GM12878 (cell line): Measurements from ENCODE around the gene PDE6D. TPM values are rescaled to one million over a fixed set of nuclear protein-coding genes. Genes with fewer than 3 reads are reported as not detected.

Experiments
- ATF7 ChIP-seq: fragments of 450-650 bp; IDR thresholded peaks from 2 replicates; pipeline ENCODE4 v1.6.1; 2016; ENCODE audit warnings: low read depth, mild to moderate bottlenecking
- BACH1 ChIP-seq: fragments of 450-650 bp; IDR thresholded peaks from 2 replicates; pipeline ENCODE4 v1.6.1; 2017; ENCODE audit warnings: mild to moderate bottlenecking, borderline replicate concordance
- BCL11A ChIP-seq: IDR thresholded peaks from 2 replicates; pipeline ENCODE4 v1.6.1; 2011; ENCODE audit warnings: low read depth, low read length
- CHD4 ChIP-seq: fragments of 200-600 bp; sonication (generic); IDR thresholded peaks from 2 replicates; pipeline ENCODE4 v1.6.1; 2016; ENCODE audit warnings: mild to moderate bottlenecking
- DPF2 ChIP-seq: fragments of 450-650 bp; IDR thresholded peaks from 2 replicates; pipeline ENCODE4 v1.6.1; 2017; ENCODE audit warnings: mild to moderate bottlenecking
- ETV6 ChIP-seq, 2 experiments: fragments of 450-650 bp in 1 of 2; IDR thresholded peaks in 1 of 2; conservative IDR thresholded peaks in 1 of 2; 2 replicates each; pipeline ENCODE4 v1.6.1; 2014; ENCODE audit warnings: antibody characterized with exemption in 1 of 2, borderline replicate concordance in 1 of 2, low read depth in 1 of 2, mild to moderate bottlenecking in 1 of 2, moderate library complexity in 1 of 2
- IKZF1 ChIP-seq: fragments of 450-650 bp; conservative IDR thresholded peaks from 2 replicates; pipeline ENCODE4 v1.6.1; 2017; ENCODE audit warnings: antibody characterized with exemption, mild to moderate bottlenecking
- IRF4 ChIP-seq: IDR thresholded peaks from 2 replicates; pipeline ENCODE4 v1.6.1; 2011; ENCODE audit warnings: low read depth, low read length
- LARP7 ChIP-seq: fragments of 450-650 bp; IDR thresholded peaks from 2 replicates; pipeline ENCODE4 v1.6.1; 2017; ENCODE audit warnings: mild to moderate bottlenecking
- MTA2 ChIP-seq: fragments of 450-650 bp; IDR thresholded peaks from 2 replicates; pipeline ENCODE4 v1.6.1; 2016; ENCODE audit warnings: low read depth, mild to moderate bottlenecking, moderate library complexity
- PAX5 ChIP-seq: IDR thresholded peaks from 2 replicates; pipeline ENCODE4 v1.6.1; 2011; ENCODE audit warnings: low read depth, low read length, borderline replicate concordance
- PML ChIP-seq: IDR thresholded peaks from 2 replicates; pipeline ENCODE4 v1.6.1; 2012; ENCODE audit warnings: low read length, inconsistent platforms
- POLR2AphosphoS2 ChIP-seq: IDR thresholded peaks from 2 replicates; pipeline ENCODE4 v1.6.1; 2011; ENCODE audit warnings: low read depth, mild to moderate bottlenecking, low read length, improper control_type of control experiment, moderate library complexity
- POLR2AphosphoS5 ChIP-seq: IDR thresholded peaks from 2 replicates; pipeline ENCODE4 v1.6.1; 2011; ENCODE audit warnings: mild to moderate bottlenecking, low read length, inconsistent platforms
- POU2F2 ChIP-seq: IDR thresholded peaks from 3 replicates; pipeline ENCODE4 v1.6.1; 2011; ENCODE audit warnings: low read depth, mild to moderate bottlenecking, low read length, borderline replicate concordance
- RUNX3 ChIP-seq: IDR thresholded peaks from 2 replicates; pipeline ENCODE4 v1.6.1; 2012; ENCODE audit warnings: low read length, inconsistent platforms
- SMARCA5 ChIP-seq: fragments of 450-650 bp; IDR thresholded peaks from 2 replicates; pipeline ENCODE4 v1.6.1; 2017; ENCODE audit warnings: mild to moderate bottlenecking
- SPI1 ChIP-seq: IDR thresholded peaks from 2 replicates; pipeline ENCODE4 v1.6.1; 2011; ENCODE audit warnings: low read depth, mild to moderate bottlenecking, low read length, moderate library complexity, borderline replicate concordance; ENCODE audit not compliant: insufficient read depth
- TAF1 ChIP-seq: IDR thresholded peaks from 2 replicates; pipeline ENCODE4 v1.6.1; 2011; ENCODE audit warnings: mild to moderate bottlenecking, low read depth, low read length, borderline replicate concordance
- ZNF274 ChIP-seq: IDR thresholded peaks from one replicate; pipeline ENCODE4 v1.8.0; 2011; ENCODE audit not compliant: insufficient read length, insufficient read depth
- ZSCAN29 ChIP-seq: fragments of 450-650 bp; IDR thresholded peaks from 2 replicates; pipeline ENCODE4 v1.6.1; 2017; ENCODE audit warnings: mild to moderate bottlenecking, moderate library complexity
- polyA plus RNA-seq, 11 experiments: library from polyadenylated mRNA; depleted of rRNA in 4 of 11; unstranded in 6 of 11; stranded (reverse) in 5 of 11; fragments of >200 nt; fragmentation: Nextera tagmentation in 4 of 11; fragmentation: Illumina TruSeq in 1 of 11; extraction: Ambion mirVana in 4 of 11; extraction: Trizol in 1 of 11; gene quantifications; 1 replicate in 1 of 11; 2 replicates in 10 of 11; pipeline versions ENCODE4 v1.2.1 to v1.2.3, GENCODE V29; 2011 to 2016; ENCODE audit warnings: inconsistent platforms in 2 of 11, missing spikeins in 2 of 11, low read depth in 1 of 11
- total RNA-seq, 4 experiments: library from RNA; depleted of rRNA in 3 of 4; stranded (reverse); fragments of >200 nt in 3 of 4; fragmentation: Illumina TruSeq in 1 of 4; extraction: Trizol in 1 of 4; gene quantifications; 2 replicates each; pipeline versions ENCODE4 v1.2.1 to v1.2.3, GENCODE V29; 2013 to 2021
- TF ChIP-seq, protein P1 (sequence below): IDR thresholded peaks from 2 replicates; pipeline ENCODE4 v1.6.1; 2011; ENCODE audit warnings: borderline replicate concordance, low read depth, mild to moderate bottlenecking, moderate library complexity, low read length; ENCODE audit not compliant: insufficient read depth, poor library complexity, severe bottlenecking
- TF ChIP-seq, protein P2 (sequence below): fragments of 450-650 bp; IDR thresholded peaks from 2 replicates; pipeline ENCODE4 v1.6.1; 2018; ENCODE audit warnings: mild to moderate bottlenecking, low read depth, moderate library complexity; ENCODE audit not compliant: partially characterized antibody
- TF ChIP-seq, protein P3 (sequence below): fragments of 450-650 bp; IDR thresholded peaks from 2 replicates; pipeline ENCODE4 v1.6.1; 2017; ENCODE audit warnings: antibody characterized with exemption, mild to moderate bottlenecking, moderate library complexity

Gene PDE6D
- total and polyA plus RNA-seq, 10 of the 15 experiments (the other 5 are each of a cell fraction or from before 2014, with no cell fraction given), result 8.2 to 69.4 (median 56.2) TPM

DNA sequence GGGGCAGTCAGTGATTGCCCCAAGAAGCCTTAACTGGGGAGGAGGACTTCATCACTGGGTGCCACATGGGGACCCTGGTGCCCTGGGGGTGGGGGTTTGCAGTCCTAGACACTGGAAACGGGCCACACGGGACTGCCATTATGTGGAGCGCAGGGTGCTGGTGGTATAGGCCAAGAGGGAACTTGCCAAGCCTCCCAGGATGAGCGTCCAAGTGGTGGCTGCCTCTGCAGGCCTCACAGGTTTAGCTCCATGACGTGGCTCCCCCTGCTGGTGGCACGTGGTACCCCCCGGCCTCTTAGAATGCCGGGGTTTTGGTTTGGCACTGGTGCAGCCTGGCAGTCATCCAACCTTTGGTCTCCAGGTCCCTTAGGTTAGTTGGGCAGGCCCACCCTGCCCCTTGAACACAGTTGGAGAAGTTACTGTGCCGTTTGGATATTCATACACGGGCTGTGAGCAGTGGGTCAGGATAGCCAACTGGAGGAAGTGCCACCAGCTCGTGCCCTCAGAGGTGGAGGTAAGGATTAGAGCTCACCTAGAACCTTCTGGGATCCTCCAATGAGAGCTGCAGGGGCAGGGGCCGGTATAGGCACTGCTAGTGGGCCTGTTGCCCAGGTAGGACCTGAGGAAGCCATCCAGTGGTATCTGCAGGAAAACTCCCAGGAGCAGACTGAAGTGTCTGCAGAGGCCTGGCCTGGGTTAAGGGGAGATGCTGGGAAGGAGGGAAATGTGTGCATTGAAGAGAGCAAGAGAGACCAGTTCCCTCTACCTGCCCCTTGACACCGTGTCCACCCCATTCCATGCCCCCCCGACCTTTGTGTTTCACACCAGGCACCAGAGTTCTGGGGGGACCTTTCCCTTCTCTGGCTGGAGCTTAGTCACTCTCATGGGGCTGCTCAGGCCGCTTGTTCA lies 67.1 kb downstream of the PDE6D start (continued):
- TF ChIP-seq POLR2AphosphoS5 (peak; percentile 98), BACH1 (peak; percentile 98), SPI1 (peak; percentile 19; the same call in 1 of the 2 replicates), RUNX3 (no peak), POLR2AphosphoS2 (peak; percentile 96), TAF1 (no peak; the same call in 1 of the 2 replicates), PML (no peak), BCL11A (peak; percentile 96), PAX5 (peak; percentile 95), ZNF274 (no peak), SMARCA5 (peak; percentile 91), ATF7 (0 out of 2 replicates have a peak, but pooled peaks have one; percentile 40), CHD4 (no peak), DPF2 (0 out of 2 replicates have a peak, but pooled peaks have one; percentile 51), LARP7 (peak; percentile 85), ETV6 (conservative IDR thresholded peaks at IDR 0.05 in 1 of 2, IDR thresholded peaks at IDR 0.05 in 1 of 2; ENCODE audit: borderline replicate concordance in 1 of 2, low read depth in 1 of 2) (no peak), IKZF1 (peak; percentile 67), ZSCAN29 (no peak), IRF4 (0 out of 2 replicates have a peak, but pooled peaks have one; percentile 44), POU2F2 (peak; percentile 93), MTA2 (peak; percentile 32; the same call in 1 of the 2 replicates)
- TF ChIP-seq, protein P1, sequence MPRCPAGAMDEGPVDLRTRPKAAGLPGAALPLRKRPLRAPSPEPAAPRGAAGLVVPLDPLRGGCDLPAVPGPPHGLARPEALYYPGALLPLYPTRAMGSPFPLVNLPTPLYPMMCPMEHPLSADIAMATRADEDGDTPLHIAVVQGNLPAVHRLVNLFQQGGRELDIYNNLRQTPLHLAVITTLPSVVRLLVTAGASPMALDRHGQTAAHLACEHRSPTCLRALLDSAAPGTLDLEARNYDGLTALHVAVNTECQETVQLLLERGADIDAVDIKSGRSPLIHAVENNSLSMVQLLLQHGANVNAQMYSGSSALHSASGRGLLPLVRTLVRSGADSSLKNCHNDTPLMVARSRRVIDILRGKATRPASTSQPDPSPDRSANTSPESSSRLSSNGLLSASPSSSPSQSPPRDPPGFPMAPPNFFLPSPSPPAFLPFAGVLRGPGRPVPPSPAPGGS, result peak; percentile 42
- TF ChIP-seq, protein P2, sequence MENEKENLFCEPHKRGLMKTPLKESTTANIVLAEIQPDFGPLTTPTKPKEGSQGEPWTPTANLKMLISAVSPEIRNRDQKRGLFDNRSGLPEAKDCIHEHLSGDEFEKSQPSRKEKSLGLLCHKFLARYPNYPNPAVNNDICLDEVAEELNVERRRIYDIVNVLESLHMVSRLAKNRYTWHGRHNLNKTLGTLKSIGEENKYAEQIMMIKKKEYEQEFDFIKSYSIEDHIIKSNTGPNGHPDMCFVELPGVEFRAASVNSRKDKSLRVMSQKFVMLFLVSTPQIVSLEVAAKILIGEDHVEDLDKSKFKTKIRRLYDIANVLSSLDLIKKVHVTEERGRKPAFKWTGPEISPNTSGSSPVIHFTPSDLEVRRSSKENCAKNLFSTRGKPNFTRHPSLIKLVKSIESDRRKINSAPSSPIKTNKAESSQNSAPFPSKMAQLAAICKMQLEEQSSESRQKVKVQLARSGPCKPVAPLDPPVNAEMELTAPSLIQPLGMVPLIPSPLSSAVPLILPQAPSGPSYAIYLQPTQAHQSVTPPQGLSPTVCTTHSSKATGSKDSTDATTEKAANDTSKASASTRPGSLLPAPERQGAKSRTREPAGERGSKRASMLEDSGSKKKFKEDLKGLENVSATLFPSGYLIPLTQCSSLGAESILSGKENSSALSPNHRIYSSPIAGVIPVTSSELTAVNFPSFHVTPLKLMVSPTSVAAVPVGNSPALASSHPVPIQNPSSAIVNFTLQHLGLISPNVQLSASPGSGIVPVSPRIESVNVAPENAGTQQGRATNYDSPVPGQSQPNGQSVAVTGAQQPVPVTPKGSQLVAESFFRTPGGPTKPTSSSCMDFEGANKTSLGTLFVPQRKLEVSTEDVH, result peak; percentile 62
- TF ChIP-seq, protein P3, sequence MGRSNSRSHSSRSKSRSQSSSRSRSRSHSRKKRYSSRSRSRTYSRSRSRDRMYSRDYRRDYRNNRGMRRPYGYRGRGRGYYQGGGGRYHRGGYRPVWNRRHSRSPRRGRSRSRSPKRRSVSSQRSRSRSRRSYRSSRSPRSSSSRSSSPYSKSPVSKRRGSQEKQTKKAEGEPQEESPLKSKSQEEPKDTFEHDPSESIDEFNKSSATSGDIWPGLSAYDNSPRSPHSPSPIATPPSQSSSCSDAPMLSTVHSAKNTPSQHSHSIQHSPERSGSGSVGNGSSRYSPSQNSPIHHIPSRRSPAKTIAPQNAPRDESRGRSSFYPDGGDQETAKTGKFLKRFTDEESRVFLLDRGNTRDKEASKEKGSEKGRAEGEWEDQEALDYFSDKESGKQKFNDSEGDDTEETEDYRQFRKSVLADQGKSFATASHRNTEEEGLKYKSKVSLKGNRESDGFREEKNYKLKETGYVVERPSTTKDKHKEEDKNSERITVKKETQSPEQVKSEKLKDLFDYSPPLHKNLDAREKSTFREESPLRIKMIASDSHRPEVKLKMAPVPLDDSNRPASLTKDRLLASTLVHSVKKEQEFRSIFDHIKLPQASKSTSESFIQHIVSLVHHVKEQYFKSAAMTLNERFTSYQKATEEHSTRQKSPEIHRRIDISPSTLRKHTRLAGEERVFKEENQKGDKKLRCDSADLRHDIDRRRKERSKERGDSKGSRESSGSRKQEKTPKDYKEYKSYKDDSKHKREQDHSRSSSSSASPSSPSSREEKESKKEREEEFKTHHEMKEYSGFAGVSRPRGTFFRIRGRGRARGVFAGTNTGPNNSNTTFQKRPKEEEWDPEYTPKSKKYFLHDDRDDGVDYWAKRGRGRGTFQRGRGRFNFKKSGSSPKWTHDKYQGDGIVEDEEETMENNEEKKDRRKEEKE, result no peak; the same call in 1 of the 2 replicates
